Measurements from ENCODE around the gene PTPRO.

The PTPRO gene

GRCh38 chr12:15575671-15576541 is 253.6 kb downstream of the PTPRO start:
- no peak for DNase-seq

GRCh38 chr12:15580431-15580830 is 258.1 kb downstream of the PTPRO start:
- no peak for DNase-seq

- no peak for DNase-seq
Measured at GRCh38 chr12:15581006-15581405, 258.7 kb downstream of the PTPRO start.

GRCh38 chr12:15583804-15584203 is 261.5 kb downstream of the PTPRO start:
- no peak for DNase-seq

GRCh38 chr12:15584366-15585041 is 262.2 kb downstream of the PTPRO start:
- DNase-seq, result no peak

- DNase-seq, result no peak
Measured at GRCh38 chr12:15589328-15590032, 267.2 kb downstream of the PTPRO start.

- DNase-seq, result peak; percentile 72
Measured at GRCh38 chr12:15590180-15590826, 268.0 kb downstream of the PTPRO start.

- no peak for DNase-seq
Measured at GRCh38 chr12:15591811-15592210, 269.5 kb downstream of the PTPRO start.

- DNase-seq, result no peak
Measured at GRCh38 chr12:15592934-15593333, 270.6 kb downstream of the PTPRO start.

GRCh38 chr12:15596174-15596573 is 273.9 kb downstream of the PTPRO start:
- DNase-seq, result no peak

- no peak for DNase-seq
Measured at GRCh38 chr12:15597125-15597830, 275.0 kb downstream of the PTPRO start.

GRCh38 chr12:15599266-15600037 is 277.1 kb downstream of the PTPRO start:
- DNase-seq, result no peak

- no peak for DNase-seq
Measured at GRCh38 chr12:15600223-15600935, 278.1 kb downstream of the PTPRO start.

- DNase-seq, result no peak
Measured at GRCh38 chr12:15601210-15601800, 279.0 kb downstream of the PTPRO start.

GRCh38 chr12:15602051-15602672 is 279.9 kb downstream of the PTPRO start:
- no peak for DNase-seq

- no peak for DNase-seq
Measured at GRCh38 chr12:15603474-15604085, 281.3 kb downstream of the PTPRO start.

GRCh38 chr12:15605881-15606590 is 283.7 kb downstream of the PTPRO start:
- DNase-seq, result no peak

GRCh38 chr12:15608406-15608805 is 286.1 kb downstream of the PTPRO start:
- no peak for DNase-seq

GRCh38 chr12:15608941-15609340 is 286.6 kb downstream of the PTPRO start:
- DNase-seq, result no peak
